GM12878 (cell line): ENCODE measurements around the gene STEAP3. TPM values are rescaled to one million over a fixed set of nuclear protein-coding genes. Genes with fewer than 3 reads are reported as not detected.

Source experiments
- ATAC-seq: fragments of 200-7000 bp; cut with Tn5 transposase; 3 replicates; pipeline ENCODE4 v1.9.1; 2020; ENCODE audit warnings: mild to moderate bottlenecking, moderate library complexity
- BruUV-seq: library from RNA; stranded (reverse); fragments of 400-500 nt; replicated peaks from 2 replicates; lab custom pipeline; 2021; lab: Mats Ljungman, UMichigan
- CTCF ChIA-PET: fragments of 300-600 bp; sonication (Branson Sonifier 250); formaldehyde crosslinking; extraction: SDS; loops from one replicate; lab custom pipeline; 2021; ENCODE audit warnings: inconsistent platforms; lab: Yijun Ruan, JAX
- POLR2A ChIA-PET: fragments of 350-600 bp; formaldehyde crosslinking; extraction: SDS; loops from one replicate; lab custom pipeline; 2021; ENCODE audit warnings: inconsistent platforms; lab: Charles Lee
- RAD21 ChIA-PET: fragments of 300-600 bp; sonication (Branson Sonifier 250); formaldehyde crosslinking; loops from one replicate; lab custom pipeline; 2023; ENCODE audit warnings: antibody characterized with exemption; ENCODE audit not compliant: unreplicated experiment; lab: Charles Lee
- SMC1A ChIA-PET: fragments of 300-600 bp; sonication (Branson Sonifier 250); formaldehyde crosslinking; loops from one replicate; lab custom pipeline; 2023; ENCODE audit not compliant: unreplicated experiment, uncharacterized antibody; lab: Charles Lee
- DNase-seq: peaks from one replicate; pipeline ENCODE4 v3.0.0-alpha.2; 2011; ENCODE audit warnings: low read depth, low spot score
- FAIRE-seq: peaks from 3 replicates; lab custom pipeline; 2011; peaks lifted over from hg19 to GRCh38; lab: Jason Lieb, UNC
- H2AFZ ChIP-seq: 2 replicates; pipeline ENCODE4 v1.6.0; 2011; ENCODE audit warnings: low read depth, low read length, control low read depth; ENCODE audit not compliant: control insufficient read depth
- H3K27ac ChIP-seq: 2 replicates; pipeline ENCODE4 v1.5.1; 2011; ENCODE audit warnings: control low read depth; ENCODE audit not compliant: control insufficient read depth, insufficient read depth
- H3K27me3 ChIP-seq, 2 experiments: replicated peaks in 1 of 2; 2 replicates each; pipeline versions ENCODE4 v1.6.0 to v1.6.1; 2011; ENCODE audit warnings: low read length in 1 of 2; ENCODE audit not compliant: control insufficient read depth in 2 of 2, insufficient read depth in 2 of 2
- H3K36me3 ChIP-seq, 2 experiments: 2 replicates each; pipeline ENCODE4 v1.5.1; 2011; ENCODE audit warnings: low read length in 1 of 2; ENCODE audit not compliant: control insufficient read depth in 2 of 2, insufficient read depth in 2 of 2
- H3K4me1 ChIP-seq: 2 replicates; pipeline ENCODE4 v1.6.1; 2011; ENCODE audit warnings: mild to moderate bottlenecking, low read length, moderate library complexity, mixed read lengths; ENCODE audit not compliant: control insufficient read depth, insufficient read depth
- H3K4me2 ChIP-seq: 2 replicates; pipeline ENCODE4 v1.6.0; 2011; ENCODE audit warnings: control low read depth; ENCODE audit not compliant: control insufficient read depth, insufficient read depth
- H3K4me3 ChIP-seq: fragments of 200-600 bp; sonication (generic); 2 replicates; pipeline ENCODE4 v1.5.1; 2016
- H3K79me2 ChIP-seq: 2 replicates; pipeline ENCODE4 v1.6.0; 2011; ENCODE audit warnings: low read length; ENCODE audit not compliant: control insufficient read depth, insufficient read depth
- H3K9ac ChIP-seq: 2 replicates; pipeline ENCODE4 v1.8.0; 2011; ENCODE audit warnings: low read length, control low read depth, mixed read lengths; ENCODE audit not compliant: control insufficient read depth, insufficient read depth
- H3K9me3 ChIP-seq: replicated peaks from 3 replicates; pipeline ENCODE4 v1.5.1; 2011; ENCODE audit warnings: mild to moderate bottlenecking, low read length; ENCODE audit not compliant: control insufficient read depth, insufficient read depth
- H4K20me1 ChIP-seq: 2 replicates; pipeline ENCODE4 v1.6.0; 2011; ENCODE audit not compliant: control insufficient read depth, insufficient read depth
- JUND ChIP-seq: IDR thresholded peaks from 2 replicates; pipeline ENCODE4 v1.6.1; 2012; ENCODE audit warnings: low read depth, mild to moderate bottlenecking, low read length, improper control_type of control experiment, moderate library complexity
- LARP7 ChIP-seq: fragments of 450-650 bp; IDR thresholded peaks from 2 replicates; pipeline ENCODE4 v1.6.1; 2017; ENCODE audit warnings: mild to moderate bottlenecking
- MYC ChIP-seq: IDR thresholded peaks from 2 replicates; pipeline ENCODE4 v1.6.1; 2011; ENCODE audit warnings: mild to moderate bottlenecking, low read length, moderate library complexity, inconsistent platforms; ENCODE audit not compliant: insufficient read depth, insufficient replicate concordance, insufficient read length, severe bottlenecking
- NFYB ChIP-seq: IDR thresholded peaks from 2 replicates; pipeline ENCODE4 v1.6.1; 2011; ENCODE audit warnings: low read depth, mild to moderate bottlenecking, low read length, improper control_type of control experiment, moderate library complexity; ENCODE audit not compliant: insufficient read depth
- NR2C1 ChIP-seq: fragments of 450-650 bp; IDR thresholded peaks from 2 replicates; pipeline ENCODE4 v1.6.1; 2017; ENCODE audit warnings: antibody characterized with exemption, mild to moderate bottlenecking, moderate library complexity
- RELA ChIP-seq: fragments of 450-650 bp; IDR thresholded peaks from 2 replicates; pipeline ENCODE4 v1.8.0; 2014; ENCODE audit warnings: borderline replicate concordance; ENCODE audit not compliant: partially characterized antibody
- SIN3A ChIP-seq: IDR thresholded peaks from 2 replicates; pipeline ENCODE4 v1.6.1; 2012; ENCODE audit warnings: low read depth, low read length, improper control_type of control experiment
- SIX5 ChIP-seq: IDR thresholded peaks from 2 replicates; pipeline ENCODE4 v1.6.1; 2011; ENCODE audit warnings: mild to moderate bottlenecking, low read depth, low read length, moderate library complexity; ENCODE audit not compliant: severe bottlenecking
- TAF1 ChIP-seq: IDR thresholded peaks from 2 replicates; pipeline ENCODE4 v1.6.1; 2011; ENCODE audit warnings: mild to moderate bottlenecking, low read depth, low read length, borderline replicate concordance
- YY1 ChIP-seq: IDR thresholded peaks from 2 replicates; pipeline ENCODE4 v1.6.1; 2011; ENCODE audit warnings: low read depth, mild to moderate bottlenecking, low read length
- ZBED1 ChIP-seq: IDR thresholded peaks from 2 replicates; pipeline ENCODE4 v1.6.1; 2016; ENCODE audit warnings: borderline replicate concordance
- ZNF622 ChIP-seq: fragments of 450-650 bp; IDR thresholded peaks from 2 replicates; pipeline ENCODE4 v1.6.1; 2017; ENCODE audit warnings: mild to moderate bottlenecking, inconsistent platforms
- WGBS: methylation state at CpG from one replicate; pipeline ENCODE4 v1.1.6; 2016; ENCODE audit warnings: low lambda C conversion rate; ENCODE audit not compliant: insufficient replicate concordance, insufficient coverage; ENCODE audit errors: missing lambda C conversion rate; 5-methylcytosine and 5-hydroxymethylcytosine counted together
- in situ Hi-C: fragments of 300-500 bp; cut with MboI; formaldehyde crosslinking; loops from 9 replicates; pipeline ENCODE4 v1.14.3; 2018; ENCODE audit warnings: mixed read lengths
- intact Hi-C: fragments of 100-400 bp; cut with micrococcal nuclease; formaldehyde crosslinking; loops from one replicate; pipeline ENCODE4 v1.14.2; 2022; ENCODE audit not compliant: unreplicated experiment
- polyA plus RNA-seq, 11 experiments: library from polyadenylated mRNA; depleted of rRNA in 4 of 11; unstranded in 6 of 11; stranded (reverse) in 5 of 11; fragments of >200 nt; fragmentation: Nextera tagmentation in 4 of 11; fragmentation: Illumina TruSeq in 1 of 11; extraction: Ambion mirVana in 4 of 11; extraction: Trizol in 1 of 11; gene quantifications; 1 replicate in 1 of 11; 2 replicates in 10 of 11; pipeline versions ENCODE4 v1.2.1 to v1.2.3, GENCODE V29; 2011 to 2016; ENCODE audit warnings: inconsistent platforms in 2 of 11, missing spikeins in 2 of 11, low read depth in 1 of 11
- total RNA-seq, 4 experiments: library from RNA; depleted of rRNA in 3 of 4; stranded (reverse); fragments of >200 nt in 3 of 4; fragmentation: Illumina TruSeq in 1 of 4; extraction: Trizol in 1 of 4; gene quantifications; 2 replicates each; pipeline versions ENCODE4 v1.2.1 to v1.2.3, GENCODE V29; 2013 to 2021

STEAP3 gene
- total and polyA plus RNA-seq, 10 of the 15 experiments (the other 5 are each of a cell fraction or from before 2014, with no cell fraction given) = 0.42 to 8.3 (median 4.8) TPM

GRCh38 chr2:119229716-119230115, 6.1 kb downstream of the STEAP3 start:
- POLR2A ChIA-PET = no interaction called here
- intact Hi-C loops = no loop called here

GRCh38 chr2:119230219-119231185, 6.9 kb downstream of the STEAP3 start:
- WGBS = 91% methylated on average over 28 of the region's 28 CpGs
- FAIRE-seq (no peak), ATAC-seq (no peak), DNase-seq (no peak)
- no TSS peak for BruUV-seq
- Histone ChIP-seq H3K79me2 (no peaks in the 10 kb centered on the region), H3K4me1 (peaks cover 20% of the 10 kb centered on the region), H3K27ac (no peak overlapping the region), H3K36me3 (no peaks in the 10 kb centered on the region), H2AFZ (no peak overlapping the region), H3K27me3 (no peaks in the 10 kb centered on the region), H3K4me3 (no peak overlapping the region), H3K9ac (no peak overlapping the region), H4K20me1 (no peaks in the 10 kb centered on the region), H3K4me2 (no peak overlapping the region), H3K9me3 (no peaks in the 10 kb centered on the region)
- in situ Hi-C loops (no loop called here), intact Hi-C loops (no loop called here)
- RAD21 ChIA-PET = no interaction called here
- TF ChIP-seq TAF1 = no peak
- TF ChIP-seq MYC = no peak
- TF ChIP-seq ZNF622 = no peak
- no peak for TF ChIP-seq SIN3A
- TF ChIP-seq RELA = no peak
- TF ChIP-seq NFYB = no peak
- no peak for TF ChIP-seq YY1
- CTCF ChIA-PET = interaction anchor here (1.0 kb wide), 1 partner anchor 34 kb away, joined by 3 read pairs; no protein-coding TSS in a partner anchor
- SMC1A ChIA-PET = no interaction called here
- POLR2A ChIA-PET = no interaction called here

More at GRCh38 chr2:119229716-119230115, 6.1 kb downstream of the STEAP3 start:
- no peak overlapping the region for H3K4me2 ChIP-seq
- no peaks in the 10 kb centered on the region for H3K36me3 ChIP-seq
- H3K9me3 ChIP-seq = no peaks in the 10 kb centered on the region
- 100% methylated on average over 3 of the region's 3 CpGs for WGBS
- H4K20me1 ChIP-seq = no peaks in the 10 kb centered on the region
- H3K27me3 ChIP-seq = no peaks in the 10 kb centered on the region
- ChIA-PET RAD21 (no interaction called here), SMC1A (no interaction called here), CTCF (interaction anchor here (1.0 kb wide), 1 partner anchor 35 kb away, joined by 3 read pairs; no protein-coding TSS in a partner anchor)
- H3K4me3 ChIP-seq = no peak overlapping the region
- H3K27ac ChIP-seq = no peak overlapping the region
- no peak overlapping the region for H3K9ac ChIP-seq
- no TSS peak for BruUV-seq
- in situ Hi-C loops = no loop called here
- peaks cover 20% of the 10 kb centered on the region for H3K4me1 ChIP-seq
- DNase-seq (no peak), FAIRE-seq (no peak), ATAC-seq (no peak)
- TF ChIP-seq NR2C1 (no peak), JUND (no peak), ZBED1 (no peak), SIX5 (no peak), LARP7 (no peak)
- H2AFZ ChIP-seq = no peak overlapping the region
- H3K79me2 ChIP-seq = no peaks in the 10 kb centered on the region
